GM12878 (cell line): Measurements from ENCODE around the gene CLEC5A. TPM values are rescaled to one million over a fixed set of nuclear protein-coding genes. Genes with fewer than 3 reads are reported as not detected.

Experiments
- ATAC-seq: fragments of 200-7000 bp; cut with Tn5 transposase; 3 replicates; pipeline ENCODE4 v1.9.1; 2020; ENCODE audit warnings: mild to moderate bottlenecking, moderate library complexity
- BruUV-seq: library from RNA; stranded (reverse); fragments of 400-500 nt; replicated peaks from 2 replicates; lab custom pipeline; 2021; lab: Mats Ljungman, UMichigan
- CTCF ChIA-PET: fragments of 300-600 bp; sonication (Branson Sonifier 250); formaldehyde crosslinking; extraction: SDS; loops from one replicate; lab custom pipeline; 2021; ENCODE audit warnings: inconsistent platforms; lab: Yijun Ruan, JAX
- POLR2A ChIA-PET: fragments of 350-600 bp; formaldehyde crosslinking; extraction: SDS; loops from one replicate; lab custom pipeline; 2021; ENCODE audit warnings: inconsistent platforms; lab: Charles Lee
- RAD21 ChIA-PET: fragments of 300-600 bp; sonication (Branson Sonifier 250); formaldehyde crosslinking; loops from one replicate; lab custom pipeline; 2023; ENCODE audit warnings: antibody characterized with exemption; ENCODE audit not compliant: unreplicated experiment; lab: Charles Lee
- SMC1A ChIA-PET: fragments of 300-600 bp; sonication (Branson Sonifier 250); formaldehyde crosslinking; loops from one replicate; lab custom pipeline; 2023; ENCODE audit not compliant: unreplicated experiment, uncharacterized antibody; lab: Charles Lee
- DNase-seq: peaks from one replicate; pipeline ENCODE4 v3.0.0-alpha.2; 2011; ENCODE audit warnings: low read depth, low spot score
- FAIRE-seq: peaks from 3 replicates; lab custom pipeline; 2011; peaks lifted over from hg19 to GRCh38; lab: Jason Lieb, UNC
- H2AFZ ChIP-seq: 2 replicates; pipeline ENCODE4 v1.6.0; 2011; ENCODE audit warnings: low read depth, low read length, control low read depth; ENCODE audit not compliant: control insufficient read depth
- H3K27ac ChIP-seq: 2 replicates; pipeline ENCODE4 v1.5.1; 2011; ENCODE audit warnings: control low read depth; ENCODE audit not compliant: control insufficient read depth, insufficient read depth
- H3K27me3 ChIP-seq, 2 experiments: replicated peaks in 1 of 2; 2 replicates each; pipeline versions ENCODE4 v1.6.0 to v1.6.1; 2011; ENCODE audit warnings: low read length in 1 of 2; ENCODE audit not compliant: control insufficient read depth in 2 of 2, insufficient read depth in 2 of 2
- H3K36me3 ChIP-seq, 2 experiments: 2 replicates each; pipeline ENCODE4 v1.5.1; 2011; ENCODE audit warnings: low read length in 1 of 2; ENCODE audit not compliant: control insufficient read depth in 2 of 2, insufficient read depth in 2 of 2
- H3K4me1 ChIP-seq: 2 replicates; pipeline ENCODE4 v1.6.1; 2011; ENCODE audit warnings: mild to moderate bottlenecking, low read length, moderate library complexity, mixed read lengths; ENCODE audit not compliant: control insufficient read depth, insufficient read depth
- H3K4me2 ChIP-seq: 2 replicates; pipeline ENCODE4 v1.6.0; 2011; ENCODE audit warnings: control low read depth; ENCODE audit not compliant: control insufficient read depth, insufficient read depth
- H3K4me3 ChIP-seq: fragments of 200-600 bp; sonication (generic); 2 replicates; pipeline ENCODE4 v1.5.1; 2016
- H3K79me2 ChIP-seq: 2 replicates; pipeline ENCODE4 v1.6.0; 2011; ENCODE audit warnings: low read length; ENCODE audit not compliant: control insufficient read depth, insufficient read depth
- H3K9ac ChIP-seq: 2 replicates; pipeline ENCODE4 v1.8.0; 2011; ENCODE audit warnings: low read length, control low read depth, mixed read lengths; ENCODE audit not compliant: control insufficient read depth, insufficient read depth
- H3K9me3 ChIP-seq: replicated peaks from 3 replicates; pipeline ENCODE4 v1.5.1; 2011; ENCODE audit warnings: mild to moderate bottlenecking, low read length; ENCODE audit not compliant: control insufficient read depth, insufficient read depth
- H4K20me1 ChIP-seq: 2 replicates; pipeline ENCODE4 v1.6.0; 2011; ENCODE audit not compliant: control insufficient read depth, insufficient read depth
- BACH1 ChIP-seq: fragments of 450-650 bp; IDR thresholded peaks from 2 replicates; pipeline ENCODE4 v1.6.1; 2017; ENCODE audit warnings: mild to moderate bottlenecking, borderline replicate concordance
- EED ChIP-seq: sonication (generic); IDR thresholded peaks from 2 replicates; pipeline ENCODE4 v1.6.1; 2016; ENCODE audit warnings: antibody characterized with exemption, low read depth
- RUNX3 ChIP-seq: IDR thresholded peaks from 2 replicates; pipeline ENCODE4 v1.6.1; 2012; ENCODE audit warnings: low read length, inconsistent platforms
- SPI1 ChIP-seq: IDR thresholded peaks from 2 replicates; pipeline ENCODE4 v1.6.1; 2011; ENCODE audit warnings: low read depth, mild to moderate bottlenecking, low read length, moderate library complexity, borderline replicate concordance; ENCODE audit not compliant: insufficient read depth
- ZNF622 ChIP-seq: fragments of 450-650 bp; IDR thresholded peaks from 2 replicates; pipeline ENCODE4 v1.6.1; 2017; ENCODE audit warnings: mild to moderate bottlenecking, inconsistent platforms
- WGBS: methylation state at CpG from one replicate; pipeline ENCODE4 v1.1.6; 2016; ENCODE audit warnings: low lambda C conversion rate; ENCODE audit not compliant: insufficient replicate concordance, insufficient coverage; ENCODE audit errors: missing lambda C conversion rate; 5-methylcytosine and 5-hydroxymethylcytosine counted together
- in situ Hi-C: fragments of 300-500 bp; cut with MboI; formaldehyde crosslinking; loops from 9 replicates; pipeline ENCODE4 v1.14.3; 2018; ENCODE audit warnings: mixed read lengths
- intact Hi-C: fragments of 100-400 bp; cut with micrococcal nuclease; formaldehyde crosslinking; loops from one replicate; pipeline ENCODE4 v1.14.2; 2022; ENCODE audit not compliant: unreplicated experiment
- polyA plus RNA-seq, 11 experiments: library from polyadenylated mRNA; depleted of rRNA in 4 of 11; unstranded in 6 of 11; stranded (reverse) in 5 of 11; fragments of >200 nt; fragmentation: Nextera tagmentation in 4 of 11; fragmentation: Illumina TruSeq in 1 of 11; extraction: Ambion mirVana in 4 of 11; extraction: Trizol in 1 of 11; gene quantifications; 1 replicate in 1 of 11; 2 replicates in 10 of 11; pipeline versions ENCODE4 v1.2.1 to v1.2.3, GENCODE V29; 2011 to 2016; ENCODE audit warnings: inconsistent platforms in 2 of 11, missing spikeins in 2 of 11, low read depth in 1 of 11
- total RNA-seq, 4 experiments: library from RNA; depleted of rRNA in 3 of 4; stranded (reverse); fragments of >200 nt in 3 of 4; fragmentation: Illumina TruSeq in 1 of 4; extraction: Trizol in 1 of 4; gene quantifications; 2 replicates each; pipeline versions ENCODE4 v1.2.1 to v1.2.3, GENCODE V29; 2013 to 2021
- TF ChIP-seq, protein P1 (sequence below): fragments of 450-650 bp; formaldehyde crosslinking; IDR thresholded peaks from 2 replicates; pipeline ENCODE4 v1.5.0; 2022; ENCODE audit warnings: mild to moderate bottlenecking, missing genetic modification characterization

Gene CLEC5A
- total and polyA plus RNA-seq, 10 of the 15 experiments (the other 5 are each of a cell fraction or from before 2014, with no cell fraction given) = not detected

DNA sequence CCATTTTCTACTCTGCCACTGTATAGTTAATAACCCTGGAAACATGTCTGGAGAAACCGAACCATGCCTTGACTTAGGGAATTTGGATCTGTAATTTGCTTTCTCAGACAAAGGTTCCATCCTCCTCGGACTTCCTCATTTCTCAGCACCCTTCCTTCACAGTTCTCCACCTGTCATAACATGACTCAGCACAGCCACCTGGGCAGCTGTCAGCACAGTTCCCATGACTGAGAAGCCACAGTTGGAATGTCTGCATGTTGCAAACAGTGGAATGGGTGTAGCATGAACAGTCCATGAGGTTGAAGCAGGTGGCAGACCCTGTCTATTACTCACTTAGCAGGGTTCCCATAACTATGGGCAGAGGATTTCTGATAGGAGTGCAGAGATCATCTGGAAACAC lies 31.2 kb downstream of the CLEC5A start:
- H3K36me3 ChIP-seq = no peaks in the 10 kb centered on the region
- H3K27ac ChIP-seq = no peak overlapping the region
- ChIA-PET CTCF (no interaction called here), RAD21 (no interaction called here), SMC1A (no interaction called here), POLR2A (no interaction called here)
- H3K4me2 ChIP-seq = no peak overlapping the region
- H4K20me1 ChIP-seq = no peaks in the 10 kb centered on the region
- H2AFZ ChIP-seq = no peak overlapping the region
- H3K4me1 ChIP-seq = no peaks in the 10 kb centered on the region
- no peak for FAIRE-seq
- H3K79me2 ChIP-seq = no peaks in the 10 kb centered on the region
- no peaks in the 10 kb centered on the region for H3K9me3 ChIP-seq
- ATAC-seq = peak; percentile 52
- BruUV-seq = no TSS peak
- no peak overlapping the region for H3K9ac ChIP-seq
- intact Hi-C loops = no loop called here
- in situ Hi-C loops = no loop called here
- no peak overlapping the region for H3K4me3 ChIP-seq
- no peaks in the 10 kb centered on the region for H3K27me3 ChIP-seq
- DNase-seq = no peak
- TF ChIP-seq RUNX3 = no peak
- TF ChIP-seq EED = peak; percentile 55
- no peak for TF ChIP-seq ZNF622
- TF ChIP-seq BACH1 = peak; percentile 68; the same call in 1 of the 2 replicates
- TF ChIP-seq SPI1 = peak; percentile 70
- 19% methylated on average over 2 of the region's 2 CpGs for WGBS

GRCh38 chr7:141911391-141911790 lies 35.4 kb downstream of the CLEC5A start:
- SMC1A ChIA-PET = no interaction called here
- BruUV-seq = no TSS peak

More at GRCh38 chr7:141911391-141911790, 35.4 kb downstream of the CLEC5A start:
- no peak overlapping the region for H3K4me2 ChIP-seq
- H3K27ac ChIP-seq = no peak overlapping the region
- H4K20me1 ChIP-seq = no peaks in the 10 kb centered on the region
- no peak overlapping the region for H2AFZ ChIP-seq
- H3K4me1 ChIP-seq = no peaks in the 10 kb centered on the region
- no peak overlapping the region for H3K4me3 ChIP-seq
- no peaks in the 10 kb centered on the region for H3K79me2 ChIP-seq
- ChIA-PET POLR2A (no interaction called here), CTCF (no interaction called here)
- no peak for FAIRE-seq
- no peaks in the 10 kb centered on the region; a peak in 1 of 4 replicates for H3K27me3 ChIP-seq
- no peak overlapping the region for H3K9ac ChIP-seq
- TF ChIP-seq, protein P1, sequence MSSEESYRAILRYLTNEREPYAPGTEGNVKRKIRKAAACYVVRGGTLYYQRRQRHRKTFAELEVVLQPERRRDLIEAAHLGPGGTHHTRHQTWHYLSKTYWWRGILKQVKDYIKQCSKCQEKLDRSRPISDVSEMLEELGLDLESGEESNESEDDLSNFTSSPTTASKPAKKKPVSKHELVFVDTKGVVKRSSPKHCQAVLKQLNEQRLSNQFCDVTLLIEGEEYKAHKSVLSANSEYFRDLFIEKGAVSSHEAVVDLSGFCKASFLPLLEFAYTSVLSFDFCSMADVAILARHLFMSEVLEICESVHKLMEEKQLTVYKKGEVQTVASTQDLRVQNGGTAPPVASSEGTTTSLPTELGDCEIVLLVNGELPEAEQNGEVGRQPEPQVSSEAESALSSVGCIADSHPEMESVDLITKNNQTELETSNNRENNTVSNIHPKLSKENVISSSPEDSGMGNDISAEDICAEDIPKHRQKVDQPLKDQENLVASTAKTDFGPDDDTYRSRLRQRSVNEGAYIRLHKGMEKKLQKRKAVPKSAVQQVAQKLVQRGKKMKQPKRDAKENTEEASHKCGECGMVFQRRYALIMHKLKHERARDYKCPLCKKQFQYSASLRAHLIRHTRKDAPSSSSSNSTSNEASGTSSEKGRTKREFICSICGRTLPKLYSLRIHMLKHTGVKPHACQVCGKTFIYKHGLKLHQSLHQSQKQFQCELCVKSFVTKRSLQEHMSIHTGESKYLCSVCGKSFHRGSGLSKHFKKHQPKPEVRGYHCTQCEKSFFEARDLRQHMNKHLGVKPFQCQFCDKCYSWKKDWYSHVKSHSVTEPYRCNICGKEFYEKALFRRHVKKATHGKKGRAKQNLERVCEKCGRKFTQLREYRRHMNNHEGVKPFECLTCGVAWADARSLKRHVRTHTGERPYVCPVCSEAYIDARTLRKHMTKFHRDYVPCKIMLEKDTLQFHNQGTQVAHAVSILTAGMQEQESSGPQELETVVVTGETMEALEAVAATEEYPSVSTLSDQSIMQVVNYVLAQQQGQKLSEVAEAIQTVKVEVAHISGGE (CRISPR knock-in tag) = no peak
- TF ChIP-seq, all 136 proteins: peak for 0
- Histone ChIP-seq H3K9me3 (no peaks in the 10 kb centered on the region), H3K36me3 (no peaks in the 10 kb centered on the region)
- ATAC-seq = no peak
- intact Hi-C loops = no loop called here
- RAD21 ChIA-PET = no interaction called here
- DNase-seq = no peak
- in situ Hi-C loops = no loop called here
